GM21576 (cell line): ENCODE results near the gene CPLX1.

Source experiments
- ATAC-seq: cut with Tn5 transposase; IDR thresholded peaks from one replicate; pipeline ENCODE4 v1.9.1; 2021; ENCODE audit warnings: mild to moderate bottlenecking, moderate library complexity; ENCODE audit not compliant: unreplicated experiment

The CPLX1 gene

GRCh38 chr4:833731-834367, 7.9 kb upstream of the CPLX1 start:
- ATAC-seq, result no peak

GRCh38 chr4:833156-833555, 7.2 kb upstream of the CPLX1 start:
- no peak for ATAC-seq

- ATAC-seq, result no peak
Measured at GRCh38 chr4:832536-832935, 6.6 kb upstream of the CPLX1 start.

- no peak for ATAC-seq
Measured at GRCh38 chr4:832108-832507, 6.2 kb upstream of the CPLX1 start.

- ATAC-seq, result no peak
Measured at GRCh38 chr4:831483-831805, 5.5 kb upstream of the CPLX1 start.

- ATAC-seq, result no peak
Measured at GRCh38 chr4:830601-831482, 4.9 kb upstream of the CPLX1 start.

GRCh38 chr4:829761-830600, 4.1 kb upstream of the CPLX1 start:
- ATAC-seq, result no peak

GRCh38 chr4:829291-829690, 3.4 kb upstream of the CPLX1 start:
- ATAC-seq, result no peak

- no peak for ATAC-seq
Measured at GRCh38 chr4:828641-829271, 2.8 kb upstream of the CPLX1 start.

GRCh38 chr4:827209-828081, 1.5 kb upstream of the CPLX1 start:
- ATAC-seq, result no peak

GRCh38 chr4:826508-827208, 729 bp upstream of the CPLX1 start:
- ATAC-seq, result no peak

GRCh38 chr4:825063-825970, 612 bp downstream of the CPLX1 start:
- no peak for ATAC-seq

GRCh38 chr4:824461-825062, 1.4 kb downstream of the CPLX1 start:
- no peak for ATAC-seq

- no peak for ATAC-seq
Measured at GRCh38 chr4:823761-824460, 2.0 kb downstream of the CPLX1 start.

- ATAC-seq, result no peak
Measured at GRCh38 chr4:823176-823760, 2.7 kb downstream of the CPLX1 start.

- ATAC-seq, result no peak
Measured at GRCh38 chr4:822361-823175, 3.4 kb downstream of the CPLX1 start.
